Esophagus (tissue), 2 donors: Measurements from ENCODE around the gene SIPA1L2. TPM values are rescaled to one million over a fixed set of nuclear protein-coding genes. Genes with fewer than 3 reads are reported as not detected.

ENCODE experiments used
- H3K27ac ChIP-seq, 2 donors: one replicate each; pipeline ENCODE4 v1.5.1; 2013; ENCODE audit warnings: low read depth in 2 of 2, mild to moderate bottlenecking in 2 of 2, inconsistent platforms in 1 of 2, low read length in 1 of 2, moderate library complexity in 1 of 2
- H3K27me3 ChIP-seq, 2 donors: one replicate each; pipeline ENCODE4 v1.6.1; 2013; ENCODE audit warnings: low read length in 2 of 2, control low read depth in 1 of 2, mild to moderate bottlenecking in 1 of 2; ENCODE audit not compliant: insufficient read depth in 2 of 2, control insufficient read depth in 1 of 2
- H3K36me3 ChIP-seq, 2 donors: one replicate each; pipeline ENCODE4 v1.6.1; 2013; ENCODE audit warnings: low read length in 1 of 2; ENCODE audit not compliant: control insufficient read depth in 2 of 2, insufficient read depth in 2 of 2
- H3K4me1 ChIP-seq, 2 donors: one replicate each; pipeline ENCODE4 v1.6.1; 2013; ENCODE audit warnings: low read length in 1 of 2; ENCODE audit not compliant: control insufficient read depth in 2 of 2, insufficient read depth in 2 of 2
- H3K4me3 ChIP-seq, 2 donors: one replicate each; pipeline ENCODE4 v1.5.1; 2013; ENCODE audit warnings: low read length in 2 of 2, mild to moderate bottlenecking in 2 of 2, low read depth in 1 of 2, moderate library complexity in 1 of 2
- H3K9me3 ChIP-seq, 2 donors: one replicate each; pipeline ENCODE4 v1.6.1; 2013; ENCODE audit warnings: mild to moderate bottlenecking in 2 of 2, low read depth in 1 of 2, low read length in 1 of 2, moderate library complexity in 1 of 2; ENCODE audit not compliant: control insufficient read depth in 2 of 2, insufficient read depth in 1 of 2
- WGBS, 2 donors: extraction: QIAGEN DNeasy Blood & Tissue Kit; methylation state at CpG; one replicate each; pipeline ENCODE4 v1.1.7; 2013; 5-methylcytosine and 5-hydroxymethylcytosine counted together
- polyA plus RNA-seq, 2 donors: library from polyadenylated mRNA; stranded (reverse); fragments of 200-250 nt; gene quantifications; one replicate each; pipeline ENCODE4 v1.2.3, GENCODE V29; 2013
- donor health status: healthy with polysubstance abuse.
- donor health status: Bipolar disorder and iron deficiency.

The SIPA1L2 gene
- polyA plus RNA-seq, 2 donors = 11.2 to 16.5 TPM

DNA sequence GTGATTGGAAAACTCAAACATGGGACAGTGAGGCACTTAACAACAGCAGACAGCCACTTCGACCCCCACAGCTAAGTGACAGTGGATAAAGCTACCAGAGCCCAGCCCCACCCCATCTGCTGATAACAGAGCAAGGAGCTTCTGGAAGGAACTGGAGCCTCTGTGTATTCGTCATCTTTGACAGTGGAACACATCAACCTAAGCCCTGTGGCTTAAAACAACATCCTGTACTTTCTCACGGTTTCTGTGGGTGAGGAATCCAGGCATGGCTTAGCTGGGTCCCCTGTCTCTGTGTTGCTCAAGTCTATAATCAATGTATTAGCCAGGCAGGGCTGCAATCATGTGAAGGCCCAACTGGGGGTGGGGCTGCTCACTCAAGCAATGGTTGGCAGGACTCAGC is 18.4 kb upstream of the SIPA1L2 start:
- no peaks in the 10 kb centered on the region for H3K36me3 ChIP-seq
- H3K9me3 ChIP-seq = no peaks in the 10 kb centered on the region
- 43 to 58% methylated on average over 3 of the region's 3 CpGs for WGBS, 2 donors
- no peaks in the 10 kb centered on the region for H3K27me3 ChIP-seq
- H3K4me3 ChIP-seq = no peak overlapping the region
- peaks cover 0 to 3% of the 10 kb centered on the region in 2 donors for H3K4me1 ChIP-seq
- peak overlapping the region in 1 of 2 donors; percentile 38 for H3K27ac ChIP-seq

DNA sequence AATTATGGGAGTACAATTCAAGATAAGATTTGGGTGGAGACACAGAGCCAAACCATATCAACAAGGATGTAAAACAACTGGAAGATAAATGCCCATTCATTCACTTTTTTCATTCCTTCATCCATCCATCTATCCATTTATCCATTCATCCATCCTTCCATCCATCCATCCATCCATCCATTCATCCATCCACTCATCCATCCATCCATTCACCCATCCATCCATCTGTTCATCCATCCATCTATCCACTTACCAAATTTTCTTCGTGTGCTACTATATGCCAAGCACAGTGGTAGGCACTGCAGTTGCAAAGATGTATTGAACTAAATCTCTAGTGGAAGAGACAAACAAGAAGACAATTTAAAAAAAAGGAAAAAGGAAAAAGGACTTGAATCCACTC is 14.3 kb upstream of the SIPA1L2 start:
- H3K27me3 ChIP-seq = no peaks in the 10 kb centered on the region
- H3K4me3 ChIP-seq = no peak overlapping the region
- no peak overlapping the region for H3K27ac ChIP-seq
- H3K4me1 ChIP-seq = peaks cover 0 to 3% of the 10 kb centered on the region in 2 donors
- no peaks in the 10 kb centered on the region for H3K9me3 ChIP-seq
- WGBS, 2 donors = 95% methylated on average over 1 of the region's 1 CpG
- no peaks in the 10 kb centered on the region for H3K36me3 ChIP-seq

DNA sequence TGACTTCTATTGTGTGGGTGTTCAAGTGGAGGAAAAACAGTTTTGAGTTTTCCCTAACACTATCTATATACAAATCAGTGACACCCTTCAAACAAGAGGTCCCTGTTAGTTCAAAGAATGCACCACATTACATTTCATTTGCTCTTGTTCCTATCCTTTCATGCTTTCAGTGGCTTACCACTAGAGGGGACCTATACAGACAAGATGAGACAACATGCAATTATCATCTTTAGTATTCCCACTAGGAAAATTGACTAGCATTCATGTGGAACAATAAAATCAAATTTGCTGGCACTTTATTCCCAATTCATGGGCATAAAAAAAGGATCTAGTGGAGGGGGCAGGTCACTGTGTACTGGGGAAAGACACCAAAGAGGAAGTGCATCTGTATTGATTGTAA is 13.3 kb upstream of the SIPA1L2 start:
- no peaks in the 10 kb centered on the region for H3K27me3 ChIP-seq
- no peak overlapping the region for H3K4me3 ChIP-seq
- no peak overlapping the region for H3K27ac ChIP-seq
- H3K4me1 ChIP-seq = no peaks in the 10 kb centered on the region
- H3K9me3 ChIP-seq = no peaks in the 10 kb centered on the region
- H3K36me3 ChIP-seq = no peaks in the 10 kb centered on the region

DNA sequence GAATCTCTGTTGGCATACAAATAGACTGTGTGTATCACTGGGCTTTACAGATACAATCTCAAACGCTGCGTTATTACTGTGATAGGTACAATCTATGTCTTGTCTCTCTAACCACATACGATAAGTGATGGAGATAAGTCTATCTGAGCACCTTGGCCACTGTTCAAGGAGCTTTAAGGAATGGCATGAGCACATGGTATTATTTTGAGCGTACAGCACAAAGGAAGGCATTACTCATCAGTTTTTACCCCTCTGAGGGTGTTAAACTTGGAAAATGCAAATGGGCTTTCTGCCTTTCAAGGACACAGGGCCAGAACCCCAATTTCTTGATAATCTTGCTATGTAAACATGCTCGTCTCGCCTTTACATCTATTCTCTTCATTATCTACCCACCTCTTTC is 11.6 kb upstream of the SIPA1L2 start:
- WGBS, 2 donors = 78 to 80% methylated on average over 6 of the region's 6 CpGs
- H3K27ac ChIP-seq = no peak overlapping the region
- no peaks in the 10 kb centered on the region for H3K4me1 ChIP-seq
- H3K4me3 ChIP-seq = no peak overlapping the region
- no peaks in the 10 kb centered on the region for H3K36me3 ChIP-seq
- no peaks in the 10 kb centered on the region for H3K9me3 ChIP-seq
- H3K27me3 ChIP-seq = no peaks in the 10 kb centered on the region

DNA sequence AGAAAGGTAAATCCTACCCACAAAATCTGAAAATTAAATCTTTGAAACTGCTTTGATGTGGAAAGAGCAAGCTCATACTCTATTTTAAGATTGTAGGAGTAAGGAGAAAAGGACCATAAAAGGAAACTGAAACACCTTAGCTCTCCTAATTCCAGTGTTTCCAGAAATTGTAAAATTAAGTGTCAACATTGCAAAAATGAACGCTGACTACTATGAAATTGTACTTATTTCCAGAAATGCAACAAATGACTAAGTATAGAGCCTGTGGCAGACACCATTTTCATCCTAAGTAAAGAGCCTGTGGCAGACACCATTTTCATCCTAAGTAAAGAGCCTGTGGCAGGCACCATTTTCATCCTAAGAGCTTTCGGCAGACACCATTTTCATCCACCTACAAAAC is 6.9 kb upstream of the SIPA1L2 start:
- Histone ChIP-seq H3K9me3 (no peaks in the 10 kb centered on the region), H3K36me3 (no peaks in the 10 kb centered on the region), H3K27me3 (no peaks in the 10 kb centered on the region), H3K27ac (no peak overlapping the region), H3K4me3 (no peak overlapping the region), H3K4me1 (no peaks in the 10 kb centered on the region)
- 89% methylated on average over 2 of the region's 2 CpGs for WGBS, 2 donors

DNA sequence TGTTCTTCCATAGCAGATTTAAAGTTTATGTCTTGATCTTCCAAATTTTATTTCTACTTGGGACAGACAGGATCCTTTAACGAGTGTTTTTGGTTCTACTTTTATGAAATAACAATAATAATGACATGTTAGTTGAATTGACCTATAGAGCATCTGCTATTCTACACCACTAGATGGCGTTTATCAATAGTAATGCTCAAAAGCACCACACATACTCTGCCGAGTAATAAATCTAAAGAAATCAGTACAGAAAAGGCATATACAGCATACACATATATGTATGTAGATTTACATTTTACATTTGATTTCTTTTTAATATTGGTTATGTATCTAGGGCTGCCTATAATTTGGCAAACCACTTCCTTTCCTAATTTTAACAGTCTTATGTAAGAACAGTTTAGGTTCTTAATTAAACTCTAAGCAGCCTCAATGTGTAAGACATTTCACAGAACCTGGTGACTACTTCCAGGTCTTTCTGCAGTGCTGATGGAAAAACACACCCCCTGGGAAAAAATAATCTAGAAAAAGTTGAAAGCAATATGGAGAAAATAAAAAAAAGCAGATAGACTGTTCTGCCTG is 5.9 kb upstream of the SIPA1L2 start:
- WGBS, 2 donors = 0 to 1% methylated on average over 3 of the region's 3 CpGs
- Histone ChIP-seq H3K4me3 (no peak overlapping the region), H3K4me1 (no peaks in the 10 kb centered on the region), H3K27me3 (no peaks in the 10 kb centered on the region), H3K27ac (no peak overlapping the region), H3K36me3 (no peaks in the 10 kb centered on the region), H3K9me3 (no peaks in the 10 kb centered on the region)

DNA sequence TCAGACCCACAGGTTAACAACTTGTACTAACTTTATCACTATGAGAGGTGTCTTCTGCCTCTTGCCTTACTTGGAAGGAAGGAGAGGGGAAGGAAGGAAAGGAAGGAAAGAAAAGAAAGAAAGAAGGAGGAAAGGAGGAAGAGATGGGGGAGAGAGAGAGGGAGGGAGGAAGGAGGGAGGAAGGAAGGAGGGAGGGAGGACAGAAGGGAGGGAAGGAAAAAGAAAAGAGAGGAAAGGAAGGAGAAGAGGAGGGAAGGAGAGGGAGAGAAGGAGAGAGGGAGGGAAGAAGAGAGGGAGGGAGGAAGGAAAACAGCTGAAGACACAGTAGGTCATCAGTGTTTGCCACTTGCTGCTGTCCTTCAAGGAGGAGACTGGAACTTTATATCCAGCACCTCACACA is 5.3 kb upstream of the SIPA1L2 start:
- no peak overlapping the region for H3K4me3 ChIP-seq
- H3K9me3 ChIP-seq = no peaks in the 10 kb centered on the region
- no peaks in the 10 kb centered on the region for H3K36me3 ChIP-seq
- H3K4me1 ChIP-seq = no peaks in the 10 kb centered on the region
- no peaks in the 10 kb centered on the region for H3K27me3 ChIP-seq
- no peak overlapping the region for H3K27ac ChIP-seq

DNA sequence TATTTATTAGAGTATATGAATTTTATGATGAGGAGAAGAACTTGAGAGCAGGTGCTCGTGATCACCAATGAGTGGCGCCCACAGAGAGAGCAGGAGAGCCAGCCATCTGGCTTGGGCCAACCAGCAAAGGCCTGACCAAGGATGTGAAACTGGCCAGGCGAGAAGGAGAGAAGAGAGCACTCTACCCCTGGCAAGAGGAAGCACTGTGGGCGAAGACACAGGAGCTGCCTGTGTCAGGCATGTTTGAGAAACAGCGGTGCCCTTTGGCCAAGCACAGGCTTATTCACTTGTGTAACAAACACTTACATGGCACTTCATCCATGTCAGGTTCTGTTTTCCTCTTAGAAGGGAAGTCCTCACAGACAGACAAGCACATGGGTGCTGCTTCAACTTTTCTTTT is 4.2 kb upstream of the SIPA1L2 start:
- 60 to 74% methylated on average over 5 of the region's 5 CpGs for WGBS, 2 donors
- H3K27ac ChIP-seq = no peak overlapping the region

DNA sequence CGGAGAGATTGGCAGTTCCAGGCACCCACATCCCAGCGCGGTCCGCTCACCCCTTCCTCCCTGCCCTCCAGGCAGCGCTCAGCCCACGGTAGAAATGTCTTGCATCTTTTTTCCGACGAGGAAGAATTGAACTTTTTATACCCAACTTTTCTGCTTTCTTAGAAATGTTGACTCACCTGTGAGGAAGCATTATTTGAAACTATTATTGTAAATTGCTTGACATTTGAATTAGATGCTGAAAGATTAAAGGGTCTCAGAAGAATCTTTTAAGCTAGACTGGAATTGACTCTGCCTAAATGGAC is 912 bp upstream of the SIPA1L2 start:
- Histone ChIP-seq H3K4me3 (peak overlapping the region; percentile 72 to 78), H3K9me3 (no peaks in the 10 kb centered on the region), H3K27ac (peak overlapping the region in 1 of 2 donors; percentile 94), H3K36me3 (no peaks in the 10 kb centered on the region), H3K4me1 (no peaks in the 10 kb centered on the region), H3K27me3 (no peaks in the 10 kb centered on the region)
- WGBS, 2 donors = 1 to 2% methylated on average over 8 of the region's 8 CpGs

More for the DNA sequence above, 4.2 kb upstream of the SIPA1L2 start:
- Histone ChIP-seq H3K4me1 (no peaks in the 10 kb centered on the region), H3K36me3 (no peaks in the 10 kb centered on the region), H3K9me3 (no peaks in the 10 kb centered on the region), H3K27me3 (no peaks in the 10 kb centered on the region), H3K4me3 (no peak overlapping the region)

DNA sequence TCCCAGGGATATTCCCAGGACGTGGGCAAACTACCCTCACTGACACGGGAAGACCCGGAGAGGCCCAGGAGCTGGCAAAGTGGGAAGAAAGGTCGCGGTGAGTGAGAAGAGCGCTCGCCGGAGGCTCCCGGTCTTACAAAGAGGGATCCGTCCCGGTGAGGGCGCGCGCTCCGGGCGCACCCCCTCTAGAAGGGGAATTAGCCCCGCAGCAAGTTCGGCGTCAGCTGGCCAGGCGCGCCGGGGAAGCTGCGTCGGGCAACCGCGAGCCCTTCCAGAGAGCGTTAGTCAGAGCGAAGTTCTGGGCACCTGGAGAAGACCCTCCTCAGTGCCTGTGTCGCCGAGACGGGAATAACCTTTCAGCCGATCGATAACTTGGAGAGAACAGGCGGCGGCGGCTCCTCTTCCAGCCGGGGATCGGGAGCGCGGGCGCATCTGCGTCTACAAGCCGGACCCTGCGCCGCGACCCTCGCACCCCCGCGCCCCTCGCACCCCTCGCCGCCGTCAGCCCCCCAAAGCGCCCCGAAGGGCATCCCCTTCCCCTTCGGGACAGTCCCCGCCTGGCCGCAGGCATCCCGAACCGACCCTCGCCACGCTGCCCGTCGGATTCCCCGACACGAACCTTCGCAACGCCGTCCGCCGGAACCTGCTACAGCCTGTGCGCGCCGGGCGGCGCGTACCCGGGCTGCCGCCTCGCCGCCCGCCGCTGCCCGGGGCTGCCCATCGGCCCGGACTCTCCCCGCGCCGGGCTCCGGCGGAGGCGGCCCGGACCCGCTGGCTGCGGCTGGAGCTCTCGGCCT is 485 bp downstream of the SIPA1L2 start:
- 0 to 1% methylated on average over 61 to 96 of the region's 96 CpGs for WGBS, 2 donors
- Histone ChIP-seq H3K4me3 (peak overlapping the region; percentile 72 to 83), H3K36me3 (no peaks in the 10 kb centered on the region), H3K27ac (peak overlapping the region; percentile 68 to 74), H3K9me3 (no peaks in the 10 kb centered on the region), H3K4me1 (peaks cover 0 to 3% of the 10 kb centered on the region in 2 donors), H3K27me3 (no peaks in the 10 kb centered on the region)
